Measurements from ENCODE around the gene HYI. TPM values are rescaled to one million over a fixed set of nuclear protein-coding genes. Genes with fewer than 3 reads are reported as not detected.
"Not testable (repeated sequence)": the region's sequence is repeated elsewhere in the genome, so short reads cannot be mapped to it uniquely, and the experiment has no call there.

HYI gene
- total and polyA plus RNA-seq, 4 donors, result 26.9 to 34.9 (median 29.8) TPM

- TF ChIP-seq RXRA (IDR thresholded peaks at IDR 0.05) (peak in 1 of 2 donors; percentile 19), YY1 (IDR thresholded peaks at IDR 0.05) (peak; percentile 35)
Measured at GRCh38 chr1:43460988-43461693, 7.4 kb upstream of the HYI start (continued).

- H3K9ac ChIP-seq (ENCODE audit: low read depth in 1 of 2, low read length in 2 of 2); DNase-seq (ENCODE audit: low spot score); H3K27me3 ChIP-seq (ENCODE audit: control insufficient read depth in 4 of 4, insufficient read depth in 4 of 4, low read length in 3 of 4); H3K9me3 ChIP-seq (ENCODE audit: control insufficient read depth in 4 of 4, low read length in 3 of 4); H3K27ac ChIP-seq (ENCODE audit: low read depth in 1 of 2, low read length in 2 of 2); H3K36me3 ChIP-seq (ENCODE audit: control insufficient read depth in 4 of 4, insufficient read depth in 3 of 4, low read depth in 1 of 4, low read length in 3 of 4); H3K4me3 ChIP-seq (ENCODE audit: low read depth in 1 of 3, low read length in 3 of 3): not testable (repeated sequence)
- peaks cover 0 to 16% (median 9%) of the 10 kb centered on the region in 4 donors for H3K4me1 ChIP-seq (ENCODE audit: control insufficient read depth in 4 of 4, insufficient read depth in 4 of 4, low read length in 3 of 4)
- 91% methylated on average over 3 of the region's 3 CpGs for WGBS
Measured at GRCh38 chr1:43458379-43458778, 4.6 kb upstream of the HYI start.

DNA sequence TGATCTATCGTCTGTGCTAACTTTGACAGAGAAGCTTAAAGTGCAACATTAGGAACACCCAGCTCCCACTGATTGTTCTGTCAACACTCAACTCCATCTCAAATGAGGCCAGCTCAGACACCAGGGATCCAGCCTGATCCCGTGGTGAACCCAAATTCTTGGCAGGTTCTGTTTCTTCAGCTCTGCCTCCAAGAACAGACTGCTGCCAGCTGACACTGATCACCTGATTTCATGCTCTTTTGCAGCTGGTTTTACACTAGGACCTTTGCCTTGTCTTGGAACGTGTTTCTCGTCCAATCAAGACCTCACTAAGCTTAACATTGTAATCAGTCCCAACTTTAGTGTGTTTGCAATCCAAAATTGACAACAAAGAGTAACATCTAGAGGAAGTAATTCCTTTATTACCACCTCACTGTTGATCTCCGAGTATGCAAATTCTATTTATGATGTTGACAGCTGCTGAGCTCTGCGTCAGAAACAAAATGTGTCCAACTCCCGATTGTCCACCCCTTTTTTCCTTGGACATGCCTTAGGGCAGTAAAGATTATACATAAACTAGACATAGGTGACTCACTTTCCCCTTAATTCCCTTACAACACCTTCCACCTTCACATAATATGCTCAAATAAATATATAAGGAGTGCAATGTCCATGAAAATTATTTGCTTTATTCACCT lies 1.6 kb upstream of the HYI start:
- Histone ChIP-seq H3K36me3 (ENCODE audit: control insufficient read depth in 4 of 4, insufficient read depth in 3 of 4, low read depth in 1 of 4, low read length in 3 of 4) (peaks cover 6 to 12% (median 10%) of the 10 kb centered on the region in 4 donors), H3K27ac (ENCODE audit: low read depth in 1 of 2, low read length in 2 of 2) (no peak overlapping the region), H3K27me3 (ENCODE audit: control insufficient read depth in 4 of 4, insufficient read depth in 4 of 4, low read length in 3 of 4) (no peaks in the 10 kb centered on the region), H3K4me1 (ENCODE audit: control insufficient read depth in 4 of 4, insufficient read depth in 4 of 4, low read length in 3 of 4) (peaks cover 0 to 23% (median 18%) of the 10 kb centered on the region in 4 donors), H3K9ac (ENCODE audit: low read depth in 1 of 2, low read length in 2 of 2) (no peak overlapping the region), H3K9me3 (ENCODE audit: control insufficient read depth in 4 of 4, low read length in 3 of 4) (no peaks in the 10 kb centered on the region), H3K4me3 (ENCODE audit: low read depth in 1 of 3, low read length in 3 of 3) (no peak overlapping the region)
- 80% methylated on average over 7 of the region's 7 CpGs for WGBS
- no peak for DNase-seq (ENCODE audit: low spot score)
- TF ChIP-seq REST (IDR thresholded peaks at IDR 0.05) (no peak), EGR1 (IDR thresholded peaks at IDR 0.05; ENCODE audit: low read depth in 2 of 2) (no peak), RAD21 (IDR thresholded peaks at IDR 0.05) (no peak), FOXA2 (IDR thresholded peaks at IDR 0.05) (no peak), YY1 (IDR thresholded peaks at IDR 0.05) (no peak)
- TF ChIP-seq, protein P1, sequence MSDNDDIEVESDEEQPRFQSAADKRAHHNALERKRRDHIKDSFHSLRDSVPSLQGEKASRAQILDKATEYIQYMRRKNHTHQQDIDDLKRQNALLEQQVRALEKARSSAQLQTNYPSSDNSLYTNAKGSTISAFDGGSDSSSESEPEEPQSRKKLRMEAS (IDR thresholded peaks at IDR 0.05), result no peak
- TF ChIP-seq, protein P2, sequence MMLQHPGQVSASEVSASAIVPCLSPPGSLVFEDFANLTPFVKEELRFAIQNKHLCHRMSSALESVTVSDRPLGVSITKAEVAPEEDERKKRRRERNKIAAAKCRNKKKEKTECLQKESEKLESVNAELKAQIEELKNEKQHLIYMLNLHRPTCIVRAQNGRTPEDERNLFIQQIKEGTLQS (IDR thresholded peaks at IDR 0.05), result no peak

Measured in liver (tissue), 9 donors.